Heart right ventricle (tissue), 16 donors: Measurements from ENCODE around the gene IFT88. TPM values are rescaled to one million over a fixed set of nuclear protein-coding genes. Genes with fewer than 3 reads are reported as not detected.
A peak's percentile ranks its signal among the peaks of the same experiment; 100 is the strongest.

Source experiments
- ATAC-seq, 8 donors: fragments of 200-7000 bp; cut with Tn5 transposase; one replicate each; pipeline ENCODE4 v1.9.1; 2020; ENCODE audit warnings: mild to moderate bottlenecking in 8 of 8, moderate library complexity in 8 of 8, moderate number of reproducible peaks in 1 of 8
- DNase-seq, 2 donors: peaks; one replicate each; pipeline ENCODE4 v3.0.0-alpha.2; 2020
- H3K27ac ChIP-seq, 10 donors: fragments of 200-600 bp; sonication (generic) in 2 of 10; one replicate each; pipeline versions ENCODE4 v1.5.0 to v1.8.0; 2020 to 2022; ENCODE audit warnings: mild to moderate bottlenecking in 3 of 10
- H3K27me3 ChIP-seq, 7 donors: fragments of 200-600 bp; one replicate each; pipeline ENCODE4 v1.8.0; 2021 to 2022; ENCODE audit warnings: mild to moderate bottlenecking in 2 of 7
- H3K36me3 ChIP-seq, 9 donors: fragments of 200-600 bp; sonication (generic) in 1 of 9; one replicate each; pipeline versions ENCODE4 v1.5.0 to v1.8.0; 2020 to 2022; ENCODE audit warnings: mild to moderate bottlenecking in 2 of 9
- H3K4me1 ChIP-seq, 9 donors: fragments of 200-600 bp; sonication (generic) in 1 of 9; one replicate each; pipeline versions ENCODE4 v1.5.0 to v1.8.0; 2020 to 2022; ENCODE audit warnings: mild to moderate bottlenecking in 4 of 9
- H3K4me3 ChIP-seq, 10 donors: fragments of 200-600 bp; sonication (generic) in 2 of 10; one replicate each; pipeline versions ENCODE4 v1.5.0 to v1.8.0; 2020 to 2022; ENCODE audit warnings: mild to moderate bottlenecking in 7 of 10, moderate library complexity in 2 of 10
- H3K9me3 ChIP-seq, 11 donors: fragments of 200-600 bp in 10 of 11; sonication (generic) in 2 of 11; one replicate each; pipeline versions ENCODE4 v1.5.0 to v1.8.0; 2013 to 2022; ENCODE audit warnings: mild to moderate bottlenecking in 2 of 11, control low read depth in 1 of 11, moderate library complexity in 1 of 11
- CTCF ChIP-seq, 9 donors: fragments of 200-600 bp; sonication (generic) in 2 of 9; IDR thresholded peaks; one replicate each; pipeline versions ENCODE4 v1.5.0 to v1.8.0; 2021 to 2022; ENCODE audit warnings: antibody characterized with exemption in 9 of 9, mild to moderate bottlenecking in 5 of 9, moderate library complexity in 1 of 9
- WGBS, 2 donors: extraction: QIAGEN DNeasy Blood & Tissue Kit; methylation state at CpG; one replicate each; pipeline ENCODE4 v1.1.7; 2013; ENCODE audit warnings: inconsistent platforms in 1 of 2; 5-methylcytosine and 5-hydroxymethylcytosine counted together
- intact Hi-C, 10 donors: fragments of 100-400 bp; cut with DNase I; formaldehyde crosslinking; loops; one replicate each; pipeline versions ENCODE4 v1.11.1 to v1.14.2; 2022
- polyA plus RNA-seq, 2 donors: library from polyadenylated mRNA; stranded (reverse); fragments of 200-250 nt; gene quantifications; one replicate each; pipeline ENCODE4 v1.2.3, GENCODE V29; 2013
- total RNA-seq, 10 donors: library from RNA; stranded (reverse); fragmentation: NEBNext Ultra II Directional in 3 of 10; extraction: Animal tissue kit (Norgen Biotek cat#: 25700) in 3 of 10; gene quantifications; one replicate each; pipeline versions ENCODE4 v1.2.1 to v1.2.4, GENCODE V29; 2021 to 2023
- donor health status: Arrhythmogenic right ventricular cardiomyopathy.
- donor health status: ischemic (EF 13 %, LVEDD 7.1; RV severe dilation, severe dysfunction).
- donor health status: healthy with polysubstance abuse.
- donor health status: DM: no; HTN: yes; CAD: no.
- donor health status: DM: no; HTN: no; CAD: no.
- donor health status: ischemic (EF 25% LVEDD 6.9; RV normal size, moderate dysfunction).
- donor health status: ischemic (EF 25% LVEDD 5.7; RV mildly dilated, moderate dysfunction).
- donor health status: healthy.
- donor health status: DM: yes; HTN: yes; CAD: no.
- donor health status: Ischemic cardiomyopathy.
- donor health status: ischemic (EF 35%, LVEDD 5.7; RV mildly dilated, moderate dysfunction).
- donor health status: nonischemic (EF 11% LVEDD 7.7; RV severe dilation, severe dysfunction).
- donor health status: DM: yes; HTN: yes; CAD: no.
- donor health status: PGD.
- donor health status: ischemic (EF 29% LVEDD 5.4; RV normal size, mild dysfunction).
- donor health status: nonischemic (EF 23%, LVEDD 6.1; RV moderate dilation, normal function).

Gene IFT88
- total and polyA plus RNA-seq, 12 donors, result 5.9 to 13.6 (median 7.3) TPM

- no peak for DNase-seq
- H3K27me3 ChIP-seq, result no peaks in the 10 kb centered on the region
- peak overlapping the region; percentile 42 to 88 (median 75) for H3K27ac ChIP-seq
- intact Hi-C loops, result loop anchor here in 8 of 10 donors (5.0 to 10.0 kb wide), 10 partner anchors 58 to 222 kb away; partner anchors contain the start of gene EEF1AKMT1 (in 3 of the 8)
- WGBS, 2 donors, result 69 to 76% methylated on average over 8 of the region's 8 CpGs
- H3K4me1 ChIP-seq, result peaks cover 3 to 36% (median 24%) of the 10 kb centered on the region in 9 donors
- H3K36me3 ChIP-seq, result no peaks in the 10 kb centered on the region
- H3K4me3 ChIP-seq, result peak overlapping the region in 1 of 10 donors; percentile 14
- H3K9me3 ChIP-seq, result no peaks in the 10 kb centered on the region
- TF ChIP-seq CTCF (IDR thresholded peaks at IDR 0.05), result no peak
- ATAC-seq, result peak in 5 of 8 donors; percentile 1 to 18 (median 5)
These were observed 147.2 kb downstream of the IFT88 start for GRCh38 chr13:20714161-20714560.

GRCh38 chr13:20714563-20715329 lies 147.8 kb downstream of the IFT88 start:
- Histone ChIP-seq H3K4me3 (peak overlapping the region in 1 of 10 donors; percentile 14), H3K4me1 (peaks cover 3 to 30% (median 24%) of the 10 kb centered on the region in 9 donors)
- peak; percentile 53 to 60 for DNase-seq

GRCh38 chr13:20715330-20715712 lies 148.4 kb downstream of the IFT88 start:
- no peak for TF ChIP-seq CTCF (IDR thresholded peaks at IDR 0.05)
- 74 to 75% methylated on average over 6 of the region's 6 CpGs for WGBS, 2 donors
- no peak overlapping the region for H3K4me3 ChIP-seq
- DNase-seq (no peak), ATAC-seq (no peak)
- H3K27ac ChIP-seq, result peak overlapping the region in 7 of 10 donors; percentile 18 to 88 (median 77)
- H3K4me1 ChIP-seq, result peaks cover 3 to 30% (median 24%) of the 10 kb centered on the region in 9 donors
- no peaks in the 10 kb centered on the region for H3K36me3 ChIP-seq
- intact Hi-C loops, result loop anchor here in 4 of 10 donors (5.0 to 10.0 kb wide), 3 partner anchors 59 to 221 kb away; partner anchors contain the start of gene EEF1AKMT1 (in 1 of the 4)
- peaks cover 0 to 7% (median 0%) of the 10 kb centered on the region in 7 donors for H3K27me3 ChIP-seq
- H3K9me3 ChIP-seq, result no peaks in the 10 kb centered on the region

More at GRCh38 chr13:20714563-20715329, 147.8 kb downstream of the IFT88 start:
- peak; percentile 56 to 76 (median 68) for ATAC-seq
- TF ChIP-seq CTCF (IDR thresholded peaks at IDR 0.05), result no peak
- intact Hi-C loops, result loop anchor here in 9 of 10 donors (5.0 to 10.0 kb wide), 10 partner anchors 58 to 222 kb away; partner anchors contain the start of gene EEF1AKMT1 (in 3 of the 9)
- peaks cover 0 to 1% (median 0%) of the 10 kb centered on the region in 7 donors for H3K27me3 ChIP-seq
- peak overlapping the region; percentile 42 to 88 (median 75) for H3K27ac ChIP-seq
- H3K9me3 ChIP-seq, result no peaks in the 10 kb centered on the region
- H3K36me3 ChIP-seq, result no peaks in the 10 kb centered on the region
- WGBS, 2 donors, result 47 to 54% methylated on average over 9 of the region's 9 CpGs

GRCh38 chr13:20716951-20717350 lies 150.0 kb downstream of the IFT88 start:
- H3K27me3 ChIP-seq, result peaks cover 0 to 19% (median 7%) of the 10 kb centered on the region in 7 donors
- ATAC-seq, result no peak
- no peak for DNase-seq
- H3K4me1 ChIP-seq, result peaks cover 8 to 39% (median 32%) of the 10 kb centered on the region in 9 donors
- no peak for TF ChIP-seq CTCF (IDR thresholded peaks at IDR 0.05)
- no peak overlapping the region for H3K27ac ChIP-seq
- intact Hi-C loops, result loop anchor here in 4 of 10 donors (5.0 to 10.0 kb wide), 3 partner anchors 58 to 222 kb away; partner anchors contain the start of gene EEF1AKMT1 (in 1 of the 4)
- H3K9me3 ChIP-seq, result no peaks in the 10 kb centered on the region
- 65 to 70% methylated on average over 15 of the region's 15 CpGs for WGBS, 2 donors
- no peaks in the 10 kb centered on the region for H3K36me3 ChIP-seq
- H3K4me3 ChIP-seq, result no peak overlapping the region
